Psoas muscle (tissue), 8 donors: ENCODE results near the gene SMG6. TPM values are rescaled to one million over a fixed set of nuclear protein-coding genes. Genes with fewer than 3 reads are reported as not detected.
"Not testable (repeated sequence)": the region's sequence is repeated elsewhere in the genome, so short reads cannot be mapped to it uniquely, and the experiment has no call there.

Source experiments
- ATAC-seq, 4 donors: fragments of 200-7000 bp; cut with Tn5 transposase; one replicate each; pipeline ENCODE4 v1.9.1; 2020; ENCODE audit warnings: moderate library complexity in 3 of 4, mild to moderate bottlenecking in 2 of 4
- DNase-seq, 2 donors: peaks; one replicate each; pipeline ENCODE4 v3.0.0-alpha.2; 2020
- H3K27ac ChIP-seq: fragments of 200-600 bp; one replicate; pipeline ENCODE4 v1.8.0; 2022
- H3K27me3 ChIP-seq, 3 donors: fragments of 200-600 bp in 1 of 3; one replicate each; pipeline versions ENCODE4 v1.6.1 to v1.8.0; 2013 to 2022; ENCODE audit warnings: low read length in 2 of 3, mild to moderate bottlenecking in 2 of 3, moderate library complexity in 1 of 3; ENCODE audit not compliant: insufficient read depth in 3 of 3
- H3K36me3 ChIP-seq, 2 donors: fragments of 200-600 bp in 1 of 2; one replicate each; pipeline versions ENCODE4 v1.6.1 to v1.8.0; 2013 to 2022; ENCODE audit warnings: low read depth in 1 of 2, mild to moderate bottlenecking in 1 of 2, moderate library complexity in 1 of 2; ENCODE audit not compliant: insufficient read depth in 1 of 2
- H3K4me1 ChIP-seq: fragments of 200-600 bp; one replicate; pipeline ENCODE4 v1.8.0; 2022
- H3K4me3 ChIP-seq: fragments of 200-600 bp; one replicate; pipeline ENCODE4 v1.8.0; 2022; ENCODE audit warnings: mild to moderate bottlenecking
- H3K9me3 ChIP-seq: fragments of 200-600 bp; one replicate; pipeline ENCODE4 v1.8.0; 2022
- WGBS, 3 donors: extraction: QIAGEN DNeasy Blood & Tissue Kit; methylation state at CpG; one replicate each; pipeline versions ENCODE4 v1.1.6 to v1.1.7; 2013; 5-methylcytosine and 5-hydroxymethylcytosine counted together
- intact Hi-C, 2 donors: fragments of 100-400 bp; cut with DNase I; formaldehyde crosslinking; loops; one replicate each; pipeline versions ENCODE4 v1.11.0 to v1.14.2; 2022
- polyA plus RNA-seq, 3 donors: library from polyadenylated mRNA; stranded (reverse); fragments of 200-250 nt; gene quantifications; one replicate each; pipeline ENCODE4 v1.2.3, GENCODE V29; 2013
- total RNA-seq, 4 donors: library from RNA; stranded (reverse); fragmentation: NEBNext Ultra II Directional in 2 of 4; extraction: Animal tissue kit (Norgen Biotek cat#: 25700) in 2 of 4; gene quantifications; one replicate each; pipeline versions ENCODE4 v1.2.1 to v1.2.4, GENCODE V29; 2021 to 2023
- TF ChIP-seq, protein P1 (sequence below): fragments of 200-600 bp; IDR thresholded peaks from one replicate; pipeline ENCODE4 v1.8.0; 2022; ENCODE audit warnings: antibody characterized with exemption
- donor health status: healthy with polysubstance abuse.
- donor health status: DM: no; HTN: no; CAD: no; lungs with moderate emphysema.
- donor health status: Bipolar disorder and iron deficiency.
- donor health status: healthy.
- donor health status: DM: yes; HTN: yes; CAD: no.
- donor health status: DM: no; HTN: no; CAD: no.
- donor health status: DM: no; HTN: no; CAD: no.
- donor health status: DM: yes; HTN: yes; CAD: no.

The SMG6 gene
- total and polyA plus RNA-seq, 7 donors = 9.4 to 24.1 (median 16.3) TPM

DNA sequence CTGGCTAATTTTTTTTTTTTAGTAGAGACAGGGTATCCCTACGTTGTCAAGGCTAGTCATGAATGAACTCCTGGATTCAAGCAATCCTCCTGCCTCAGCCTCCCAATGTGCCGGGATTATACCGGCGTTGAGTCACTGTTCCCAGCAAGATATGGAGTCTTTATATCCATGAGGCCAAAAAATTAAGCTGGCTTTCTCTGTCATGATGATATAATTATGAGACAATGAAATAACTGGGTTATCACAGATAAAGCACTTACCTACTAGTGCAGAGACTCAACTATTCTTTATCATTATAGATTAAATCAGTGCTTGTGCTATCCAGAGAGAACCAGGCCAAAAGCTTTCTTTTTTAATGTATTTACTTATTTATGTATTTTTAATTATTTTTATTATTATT, 36.2 kb downstream of the SMG6 start:
- Histone ChIP-seq H3K27ac (no peak overlapping the region), H3K4me3 (no peak overlapping the region), H3K36me3 (peaks cover 0 to 23% of the 10 kb centered on the region in 2 donors), H3K4me1 (peaks cover 18% of the 10 kb centered on the region), H3K27me3 (no peaks in the 10 kb centered on the region), H3K9me3 (no peaks in the 10 kb centered on the region)
- no peak for DNase-seq
- no peak for ATAC-seq
- WGBS, 3 donors = 90 to 95% (median 92%) methylated on average over 4 of the region's 4 CpGs
- intact Hi-C loops = no loop called here
- TF ChIP-seq, protein P1, sequence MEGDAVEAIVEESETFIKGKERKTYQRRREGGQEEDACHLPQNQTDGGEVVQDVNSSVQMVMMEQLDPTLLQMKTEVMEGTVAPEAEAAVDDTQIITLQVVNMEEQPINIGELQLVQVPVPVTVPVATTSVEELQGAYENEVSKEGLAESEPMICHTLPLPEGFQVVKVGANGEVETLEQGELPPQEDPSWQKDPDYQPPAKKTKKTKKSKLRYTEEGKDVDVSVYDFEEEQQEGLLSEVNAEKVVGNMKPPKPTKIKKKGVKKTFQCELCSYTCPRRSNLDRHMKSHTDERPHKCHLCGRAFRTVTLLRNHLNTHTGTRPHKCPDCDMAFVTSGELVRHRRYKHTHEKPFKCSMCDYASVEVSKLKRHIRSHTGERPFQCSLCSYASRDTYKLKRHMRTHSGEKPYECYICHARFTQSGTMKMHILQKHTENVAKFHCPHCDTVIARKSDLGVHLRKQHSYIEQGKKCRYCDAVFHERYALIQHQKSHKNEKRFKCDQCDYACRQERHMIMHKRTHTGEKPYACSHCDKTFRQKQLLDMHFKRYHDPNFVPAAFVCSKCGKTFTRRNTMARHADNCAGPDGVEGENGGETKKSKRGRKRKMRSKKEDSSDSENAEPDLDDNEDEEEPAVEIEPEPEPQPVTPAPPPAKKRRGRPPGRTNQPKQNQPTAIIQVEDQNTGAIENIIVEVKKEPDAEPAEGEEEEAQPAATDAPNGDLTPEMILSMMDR = no peak

DNA sequence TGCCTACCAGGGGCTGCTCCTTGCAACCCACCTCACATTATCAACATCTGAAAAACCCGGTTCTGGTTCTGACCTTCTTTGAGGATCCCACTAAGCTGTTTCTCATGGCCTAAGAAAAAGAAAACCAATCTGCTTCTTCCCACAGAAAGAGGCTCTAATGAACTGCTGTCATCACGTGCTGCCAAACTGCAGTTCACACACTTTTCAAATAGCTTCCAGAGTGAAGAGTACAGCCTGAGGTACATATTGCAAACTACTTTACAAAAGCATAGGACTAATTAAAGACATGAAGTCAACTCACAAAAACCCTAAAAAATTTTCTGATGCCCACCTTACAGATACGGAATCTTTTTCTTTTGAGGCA, 36.7 kb downstream of the SMG6 start:
- no peaks in the 10 kb centered on the region for H3K27me3 ChIP-seq
- H3K27ac ChIP-seq = no peak overlapping the region
- 67 to 73% (median 72%) methylated on average over 3 of the region's 3 CpGs for WGBS, 3 donors
- no peak overlapping the region for H3K4me3 ChIP-seq
- DNase-seq = no peak
- H3K9me3 ChIP-seq = no peaks in the 10 kb centered on the region
- intact Hi-C loops = no loop called here
- peaks cover 0 to 23% of the 10 kb centered on the region in 2 donors for H3K36me3 ChIP-seq
- no peak for ATAC-seq
- TF ChIP-seq, protein P1 = no peak
- peaks cover 21% of the 10 kb centered on the region for H3K4me1 ChIP-seq

DNA sequence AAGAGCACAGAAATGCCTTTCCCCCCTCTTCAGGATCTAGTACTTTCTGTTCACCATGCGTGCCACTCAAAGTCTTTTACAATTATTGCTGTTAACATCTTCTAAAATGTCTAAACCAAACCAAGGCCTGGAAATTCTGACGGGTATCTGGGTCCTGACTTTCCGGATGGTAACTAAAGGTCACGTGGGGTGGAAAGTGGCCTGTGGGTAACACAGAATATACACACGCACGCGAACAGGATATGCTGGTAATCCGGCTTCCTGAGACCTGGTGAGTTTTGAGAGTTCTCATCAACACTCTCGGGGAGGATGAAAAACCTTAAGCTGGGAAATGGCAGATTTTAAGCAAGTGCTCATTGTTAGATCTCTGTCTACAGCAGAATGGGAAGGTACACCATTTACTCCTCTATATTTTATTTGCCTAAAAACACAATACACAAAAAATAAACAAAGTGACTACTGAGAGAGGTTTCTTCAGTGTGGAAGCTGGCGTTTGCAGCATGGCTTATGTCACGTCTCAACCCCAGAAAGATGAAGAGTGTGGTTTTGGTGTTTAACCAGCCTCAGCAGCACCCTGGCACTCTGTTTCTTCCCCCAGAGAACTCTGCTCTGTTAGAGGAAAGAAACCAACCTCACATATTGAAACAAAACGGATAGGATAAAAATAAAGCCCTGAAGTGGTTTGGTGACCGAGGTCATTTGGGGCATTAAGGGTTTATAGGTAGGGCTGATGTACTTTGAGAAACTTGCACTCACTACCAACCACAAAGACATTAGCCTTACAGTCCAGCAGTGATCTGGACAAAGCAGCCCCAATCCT, 37.3 kb downstream of the SMG6 start:
- intact Hi-C loops = no loop called here
- no peaks in the 10 kb centered on the region for H3K9me3 ChIP-seq
- H3K27me3 ChIP-seq = no peaks in the 10 kb centered on the region
- H3K4me3 ChIP-seq = no peak overlapping the region
- peaks cover 0 to 23% of the 10 kb centered on the region in 2 donors for H3K36me3 ChIP-seq
- TF ChIP-seq, protein P1 = no peak
- ATAC-seq = no peak
- no peak overlapping the region for H3K27ac ChIP-seq
- 80 to 85% (median 81%) methylated on average over 13 of the region's 13 CpGs for WGBS, 3 donors
- DNase-seq = no peak
- peaks cover 21% of the 10 kb centered on the region for H3K4me1 ChIP-seq

DNA sequence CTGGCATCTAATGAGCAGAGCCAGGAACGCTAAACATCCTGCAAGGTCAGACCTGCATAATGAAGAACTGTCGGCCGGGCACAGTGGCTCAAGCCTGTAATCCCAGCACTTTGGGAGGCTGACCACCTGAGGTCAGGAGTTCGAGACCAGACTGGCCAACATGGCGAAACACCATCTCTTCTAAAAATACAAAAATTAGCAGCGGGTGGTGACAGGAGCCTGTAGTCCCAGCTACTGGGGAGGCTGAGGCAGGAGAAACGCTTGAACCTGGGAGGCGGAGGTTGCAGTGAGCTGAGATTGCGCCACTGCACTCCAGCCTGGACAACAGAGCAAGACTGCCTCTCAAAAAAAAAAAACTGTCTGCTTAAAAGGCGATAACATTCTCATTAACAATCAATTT, 38.4 kb downstream of the SMG6 start:
- WGBS, 3 donors = 94 to 96% (median 96%) methylated on average over 10 of the region's 10 CpGs
- DNase-seq, H3K27ac ChIP-seq, H3K4me3 ChIP-seq, H3K9me3 ChIP-seq, ATAC-seq, intact Hi-C loops, H3K27me3 ChIP-seq: not testable (repeated sequence)
- H3K4me1 ChIP-seq = peaks cover 21% of the 10 kb centered on the region
- H3K36me3 ChIP-seq = peaks cover 0 to 16% of the 10 kb centered on the region in 2 donors

DNA sequence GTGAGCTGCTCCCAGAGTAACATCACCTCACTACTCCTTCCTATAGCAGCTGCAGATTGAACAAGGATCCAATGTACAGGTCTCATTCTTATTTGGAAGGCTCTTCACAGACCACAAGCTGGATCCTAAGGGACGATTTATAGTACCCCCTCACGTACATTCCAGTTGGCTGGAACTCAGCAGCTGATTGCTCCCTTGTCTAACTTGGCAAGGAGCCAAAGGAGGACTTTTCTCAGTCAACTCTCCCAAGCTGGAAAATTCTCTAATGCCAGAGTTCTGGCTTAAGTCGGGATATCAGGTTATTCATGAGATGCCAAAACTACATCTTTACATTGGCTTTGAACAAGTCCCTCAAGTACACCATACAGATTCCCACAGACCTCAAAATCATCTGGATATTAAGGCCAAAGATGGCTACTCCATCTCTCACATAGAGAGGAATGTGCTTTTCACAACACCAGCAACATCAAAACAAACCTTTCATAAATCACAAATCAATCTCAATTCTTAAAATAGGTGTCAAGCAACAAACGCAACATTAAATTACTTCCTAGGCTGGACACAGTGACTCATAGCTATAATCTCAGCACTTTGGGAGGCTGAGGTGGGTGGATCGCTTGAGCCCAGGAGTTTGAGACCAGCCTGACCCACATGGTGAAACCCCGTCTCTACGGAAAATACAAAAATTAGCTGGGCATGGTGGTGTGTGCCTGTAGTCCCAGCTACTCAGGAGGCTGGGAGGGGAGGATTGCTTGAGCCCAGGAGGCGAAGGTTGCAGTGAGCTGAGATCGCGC, 39.3 kb downstream of the SMG6 start:
- WGBS, 3 donors = 70 to 72% (median 71%) methylated on average over 10 of the region's 10 CpGs
- peaks cover 21% of the 10 kb centered on the region for H3K4me1 ChIP-seq
- no peak for DNase-seq
- TF ChIP-seq, protein P1 = no peak
- H3K9me3 ChIP-seq = no peaks in the 10 kb centered on the region
- no peak overlapping the region for H3K4me3 ChIP-seq
- intact Hi-C loops = no loop called here
- H3K27me3 ChIP-seq = no peaks in the 10 kb centered on the region
- H3K27ac ChIP-seq = no peak overlapping the region
- H3K36me3 ChIP-seq = peaks cover 4 to 10% of the 10 kb centered on the region in 2 donors
- peak in 2 of 4 donors; percentile 21 to 35 for ATAC-seq
